ENCODE results near the gene EFEMP2. TPM values are rescaled to one million over a fixed set of nuclear protein-coding genes. Genes with fewer than 3 reads are reported as not detected.

EFEMP2 gene
- total RNA-seq, 1 experiment from 2014 or later: 26.2 TPM

- no peak overlapping the region for H2AK5ac ChIP-seq (ENCODE audit: insufficient read length, low read length)
- no peak for DNase-seq
- no peak overlapping the region for H3K18ac ChIP-seq (ENCODE audit: insufficient read length, low read depth, low read length)
- H2BK12ac ChIP-seq (ENCODE audit: insufficient read length, low read depth, low read length): no peak overlapping the region
- Mint-ChIP-seq H3K4me3 (no peak overlapping the region), H3K4me1 (peaks cover 12 to 14% of the 10 kb centered on the region in 2 experiments), H3K27ac (no peak overlapping the region), H3K36me3 (ENCODE audit: insufficient read depth in 1 of 3, low read depth in 3 of 3) (no peaks in the 10 kb centered on the region), H3K9me3 (no peaks in the 10 kb centered on the region; a peak in 1 of 5 replicates), H3K27me3 (ENCODE audit: low read depth) (peaks cover 87% of the 10 kb centered on the region)
- H3K23me2 ChIP-seq (ENCODE audit: insufficient read length, low read depth, low read length, poor library complexity, severe bottlenecking): no peaks in the 10 kb centered on the region
- H2BK5ac ChIP-seq (ENCODE audit: insufficient read length, low read length): no peak overlapping the region
- no peak for TF ChIP-seq CTCF (conservative IDR thresholded peaks at IDR 0.05)
- no peak overlapping the region for H3T11ph ChIP-seq (ENCODE audit: low read length)
- no peak overlapping the region for H3K9ac ChIP-seq (ENCODE audit: extremely low read depth, insufficient read length, low read length)
- no peaks in the 10 kb centered on the region for H3K9me3 ChIP-seq (ENCODE audit: control insufficient read depth, low read depth, low read length)
- no peak overlapping the region for H4K5ac ChIP-seq (ENCODE audit: insufficient read length, low read depth, low read length)
- no peak overlapping the region for H3K14ac ChIP-seq (ENCODE audit: insufficient read depth, low read length)
- no peak overlapping the region for H3K27ac ChIP-seq (ENCODE audit: insufficient read length, low read depth, low read length)
- no peak overlapping the region for H4K8ac ChIP-seq (replicated peaks; ENCODE audit: insufficient read length, low read depth, low read length)
- no peak overlapping the region for H3K56ac ChIP-seq (ENCODE audit: insufficient read length, low read depth, low read length)
- no peaks in the 10 kb centered on the region for H4K20me1 ChIP-seq (ENCODE audit: control insufficient read depth, insufficient read depth, insufficient read length)
- H2BK20ac ChIP-seq (ENCODE audit: low read depth, low read length, poor library complexity, severe bottlenecking): no peak overlapping the region
- H3K27me3 ChIP-seq (ENCODE audit: insufficient read depth, low read length): peaks cover 8% of the 10 kb centered on the region; the same call in 1 of the 2 replicates
- no peak overlapping the region for H2AFZ ChIP-seq (ENCODE audit: low read length)
- no peak overlapping the region for H3K4ac ChIP-seq (ENCODE audit: low read depth, low read length)
- H3K79me1 ChIP-seq (ENCODE audit: insufficient read depth, low read depth, low read length, poor library complexity, severe bottlenecking): no peaks in the 10 kb centered on the region
- no CpG with 5 or more reads among the region's 5 CpGs for WGBS (ENCODE audit: extremely low coverage, insufficient read length, low lambda C conversion rate)
- H3K79me2 ChIP-seq (ENCODE audit: insufficient read depth, low read length): no peaks in the 10 kb centered on the region
- H2BK120ac ChIP-seq (ENCODE audit: low read depth, low read length, poor library complexity, severe bottlenecking): no peak overlapping the region
- no peak overlapping the region for H3K4me2 ChIP-seq (ENCODE audit: insufficient read depth, insufficient read length, low read length)
- H4K91ac ChIP-seq (ENCODE audit: insufficient read length, low read depth, low read length): no peak overlapping the region
- H2BK15ac ChIP-seq (ENCODE audit: low read depth, low read length): no peak overlapping the region
- H3K23ac ChIP-seq (ENCODE audit: insufficient read length, low read depth, low read length): no peak overlapping the region
- H3K4me1 ChIP-seq (ENCODE audit: insufficient read depth, low read length): no peaks in the 10 kb centered on the region
Measured at GRCh38 chr11:65906602-65907001, 34.0 kb upstream of the EFEMP2 start.

Measured in H9 (cell line).